Kidney epithelial cell (primary cell): Measurements from ENCODE around the gene RIPK1. TPM values are rescaled to one million over a fixed set of nuclear protein-coding genes. Genes with fewer than 3 reads are reported as not detected.
"Not testable (repeated sequence)": the region's sequence is repeated elsewhere in the genome, so short reads cannot be mapped to it uniquely, and the experiment has no call there.

Experiments used
- DNase-seq: peaks from one replicate; pipeline ENCODE4 v3.0.0-alpha.2; 2010; ENCODE audit warnings: low read depth
- H3K27me3 ChIP-seq: 2 replicates; pipeline ENCODE4 v1.6.0; 2011; ENCODE audit warnings: low read length; ENCODE audit not compliant: control insufficient read depth, insufficient read depth
- H3K36me3 ChIP-seq: 2 replicates; pipeline ENCODE4 v1.5.1; 2011; ENCODE audit warnings: low read length; ENCODE audit not compliant: control insufficient read depth, insufficient read depth
- H3K4me3 ChIP-seq: 2 replicates; pipeline ENCODE4 v1.5.1; 2011; ENCODE audit warnings: low read depth, mild to moderate bottlenecking, control low read depth, low read length
- CTCF ChIP-seq: IDR thresholded peaks from 2 replicates; pipeline ENCODE4 v1.5.1; 2011; ENCODE audit warnings: mild to moderate bottlenecking, moderate library complexity, low read length, control low read depth, inconsistent platforms; ENCODE audit not compliant: insufficient read depth, poor library complexity, severe bottlenecking
- total RNA-seq: library from RNA; depleted of rRNA; stranded (reverse); fragments of >200 nt; gene quantifications from 2 replicates; pipeline ENCODE4 v1.2.3, GENCODE V29; 2015

Gene RIPK1
- total RNA-seq, 1 donor from 2014 or later = 22.6 TPM

DNA sequence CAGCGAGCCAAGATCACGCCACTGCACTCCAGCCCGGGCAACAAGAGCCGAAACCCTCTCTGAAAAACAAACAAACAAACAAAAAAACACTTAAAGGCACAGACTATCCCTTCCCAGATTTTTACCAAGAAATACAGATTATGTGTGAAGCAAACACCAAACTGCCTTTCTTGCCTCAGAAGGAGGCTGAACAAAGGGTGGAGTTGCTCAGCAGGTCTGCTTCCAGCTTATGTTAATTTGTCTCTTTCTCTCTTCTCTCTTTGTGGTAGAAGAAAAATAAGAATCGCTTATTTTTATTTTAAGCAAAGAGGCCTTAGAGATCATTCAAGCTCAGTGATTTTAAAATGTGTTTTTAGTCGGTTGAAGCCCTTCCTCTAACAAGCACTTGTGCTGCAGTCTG, 74.9 kb downstream of the RIPK1 start:
- Histone ChIP-seq H3K27me3 (no peaks in the 10 kb centered on the region), H3K36me3 (no peaks in the 10 kb centered on the region), H3K4me3 (no peak overlapping the region)
- no peak for TF ChIP-seq CTCF
- no peak for DNase-seq

DNA sequence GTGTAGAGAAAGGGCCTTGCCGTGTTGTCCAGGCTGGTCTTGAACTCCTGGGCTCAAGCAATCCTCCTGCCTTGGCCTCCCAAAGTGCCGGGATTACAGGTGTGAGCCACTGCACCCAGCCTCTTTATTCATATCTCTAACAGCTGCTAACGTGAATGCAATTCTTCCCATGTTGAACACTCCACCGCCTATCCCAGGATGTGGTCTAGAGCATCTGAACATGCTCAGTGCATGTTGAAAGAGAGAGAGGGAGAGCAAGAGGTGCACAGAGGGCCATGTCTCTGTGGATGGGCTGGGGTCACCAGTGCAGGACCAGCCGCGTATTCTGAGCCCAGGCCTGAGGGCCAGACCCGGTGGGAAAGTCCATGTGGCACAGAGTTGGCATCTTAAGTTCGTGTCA, 76.3 kb downstream of the RIPK1 start:
- no peak for TF ChIP-seq CTCF
- Histone ChIP-seq H3K4me3 (no peak overlapping the region), H3K36me3 (no peaks in the 10 kb centered on the region), H3K27me3 (no peaks in the 10 kb centered on the region)
- DNase-seq = no peak

DNA sequence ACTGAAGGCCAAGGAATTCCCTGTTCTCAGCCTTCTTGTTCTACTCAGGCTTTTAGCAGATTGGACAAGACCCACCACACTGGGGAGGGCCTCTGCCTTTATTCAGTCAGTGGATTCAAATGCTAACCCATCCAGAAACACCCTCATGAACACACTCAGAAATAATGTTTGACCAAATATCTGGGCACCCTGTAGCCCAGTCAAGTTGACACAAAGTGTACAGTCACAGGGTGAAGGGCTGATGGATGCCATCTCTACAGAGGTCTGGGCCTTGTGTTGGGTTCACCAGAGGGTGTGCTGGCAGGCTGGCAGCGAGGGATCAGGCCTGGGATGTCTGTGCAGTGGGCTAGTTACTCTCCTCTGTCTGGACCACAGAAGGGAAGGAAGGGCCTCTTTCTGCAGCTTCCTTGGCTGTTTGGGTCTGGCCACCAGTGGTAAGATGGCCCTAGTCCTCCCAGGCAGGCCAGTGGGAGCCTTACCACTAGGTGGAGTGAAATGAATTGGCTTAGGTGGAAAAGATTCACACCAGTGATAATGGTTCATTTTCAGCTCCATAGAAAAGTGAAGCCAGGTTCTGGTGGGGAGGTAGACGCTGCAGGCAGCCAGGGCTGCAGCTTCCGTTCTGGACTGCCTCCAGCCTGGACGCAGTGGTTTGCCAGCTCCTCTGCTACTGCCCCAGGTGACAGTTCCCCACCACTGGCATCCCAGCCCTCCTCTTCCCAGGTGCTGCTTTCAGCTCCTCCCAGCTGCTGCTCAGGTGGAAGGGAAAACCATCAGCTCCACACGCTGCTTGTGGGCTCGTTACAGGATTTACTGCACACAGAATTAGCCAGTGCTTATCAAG, 79.8 kb downstream of the RIPK1 start:
- H3K4me3 ChIP-seq = no peak overlapping the region
- no peak for DNase-seq
- H3K36me3 ChIP-seq = no peaks in the 10 kb centered on the region
- TF ChIP-seq CTCF = peak; percentile 19
- no peaks in the 10 kb centered on the region for H3K27me3 ChIP-seq

DNA sequence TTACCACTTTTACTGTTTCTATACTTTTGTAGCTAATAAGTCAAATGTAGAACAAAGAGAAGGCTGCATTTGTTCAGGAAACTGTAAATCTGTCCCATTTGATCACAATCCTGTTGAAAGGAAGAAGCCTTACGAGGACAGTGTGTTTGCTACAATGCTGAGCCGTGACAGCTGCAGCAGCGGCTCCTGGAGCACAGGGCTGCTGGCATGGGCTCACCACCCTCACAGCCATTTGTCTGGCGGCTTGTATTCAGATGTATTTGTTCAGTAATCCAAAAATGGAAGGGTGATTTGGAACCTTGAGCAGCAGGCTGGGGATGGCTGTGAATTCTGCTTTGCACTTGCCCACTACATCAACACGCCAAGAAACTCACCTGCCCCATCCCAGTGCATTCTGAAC, 83.4 kb downstream of the RIPK1 start:
- H3K4me3 ChIP-seq = no peak overlapping the region
- no peak for DNase-seq
- H3K36me3 ChIP-seq = peaks cover 2% of the 10 kb centered on the region
- no peaks in the 10 kb centered on the region for H3K27me3 ChIP-seq
- TF ChIP-seq CTCF = no peak

DNA sequence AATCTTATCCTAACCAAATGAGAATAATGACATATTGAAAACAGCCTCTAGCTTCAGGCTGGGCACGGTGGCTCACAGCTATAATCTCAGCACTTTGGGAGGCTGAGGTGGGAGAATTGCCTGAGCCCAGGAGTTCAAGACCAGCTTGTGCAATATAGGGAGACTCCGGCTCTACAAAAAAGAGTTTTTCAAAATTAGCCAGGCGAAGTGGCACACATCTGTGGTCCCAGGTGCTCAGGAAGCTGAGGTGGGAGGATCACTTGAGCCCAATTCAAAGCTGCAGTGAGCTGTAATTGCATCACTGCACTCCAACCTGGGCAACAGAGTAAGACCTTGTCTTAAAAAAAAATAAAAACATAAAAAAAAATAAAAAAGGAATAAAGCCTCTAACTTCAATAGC, 84.4 kb downstream of the RIPK1 start:
- H3K36me3 ChIP-seq = peaks cover 2% of the 10 kb centered on the region
- H3K27me3 ChIP-seq = no peaks in the 10 kb centered on the region
- DNase-seq = no peak
- no peak for TF ChIP-seq CTCF
- H3K4me3 ChIP-seq = no peak overlapping the region

DNA sequence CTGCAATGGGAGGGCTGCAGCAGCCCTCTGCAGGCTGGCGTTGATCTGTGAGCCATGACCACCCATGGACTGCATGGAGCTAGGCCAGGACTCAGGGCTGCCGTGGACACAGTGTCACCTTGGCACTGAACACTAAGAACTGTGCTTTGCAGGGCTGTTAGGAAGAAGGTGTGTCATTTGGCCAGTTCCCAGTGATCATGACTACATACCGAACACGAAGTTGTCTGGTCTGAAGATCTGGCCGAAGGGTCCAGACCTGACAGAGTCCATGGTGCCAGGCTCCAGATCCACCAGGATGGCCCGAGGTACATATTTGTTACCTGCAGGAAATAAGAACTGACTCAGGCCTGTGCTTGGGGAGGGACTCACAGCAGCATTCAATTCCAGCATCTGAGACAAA, 87.1 kb downstream of the RIPK1 start:
- H3K27me3 ChIP-seq, DNase-seq, H3K36me3 ChIP-seq, H3K4me3 ChIP-seq: not testable (repeated sequence)

- not testable (repeated sequence) for H3K36me3 ChIP-seq, H3K27me3 ChIP-seq, DNase-seq
- H3K4me3 ChIP-seq = peak overlapping the region; percentile 57
Observed at GRCh38 chr6:3156184-3157130, 88.2 kb downstream of the RIPK1 start.
